GM12878 (cell line): Measurements from ENCODE around the gene MLST8. TPM values are rescaled to one million over a fixed set of nuclear protein-coding genes. Genes with fewer than 3 reads are reported as not detected.
A peak's percentile ranks its signal among the peaks of the same experiment; 100 is the strongest.

Experiments used
- ATAC-seq: fragments of 200-7000 bp; cut with Tn5 transposase; 3 replicates; pipeline ENCODE4 v1.9.1; 2020; ENCODE audit warnings: mild to moderate bottlenecking, moderate library complexity
- BruUV-seq: library from RNA; stranded (reverse); fragments of 400-500 nt; replicated peaks from 2 replicates; lab custom pipeline; 2021; lab: Mats Ljungman, UMichigan
- CTCF ChIA-PET: fragments of 300-600 bp; sonication (Branson Sonifier 250); formaldehyde crosslinking; extraction: SDS; loops from one replicate; lab custom pipeline; 2021; ENCODE audit warnings: inconsistent platforms; lab: Yijun Ruan, JAX
- POLR2A ChIA-PET: fragments of 350-600 bp; formaldehyde crosslinking; extraction: SDS; loops from one replicate; lab custom pipeline; 2021; ENCODE audit warnings: inconsistent platforms; lab: Charles Lee
- RAD21 ChIA-PET: fragments of 300-600 bp; sonication (Branson Sonifier 250); formaldehyde crosslinking; loops from one replicate; lab custom pipeline; 2023; ENCODE audit warnings: antibody characterized with exemption; ENCODE audit not compliant: unreplicated experiment; lab: Charles Lee
- SMC1A ChIA-PET: fragments of 300-600 bp; sonication (Branson Sonifier 250); formaldehyde crosslinking; loops from one replicate; lab custom pipeline; 2023; ENCODE audit not compliant: unreplicated experiment, uncharacterized antibody; lab: Charles Lee
- DNase-seq: peaks from one replicate; pipeline ENCODE4 v3.0.0-alpha.2; 2011; ENCODE audit warnings: low read depth, low spot score
- FAIRE-seq: peaks from 3 replicates; lab custom pipeline; 2011; peaks lifted over from hg19 to GRCh38; lab: Jason Lieb, UNC
- H2AFZ ChIP-seq: 2 replicates; pipeline ENCODE4 v1.6.0; 2011; ENCODE audit warnings: low read depth, low read length, control low read depth; ENCODE audit not compliant: control insufficient read depth
- H3K27ac ChIP-seq: 2 replicates; pipeline ENCODE4 v1.5.1; 2011; ENCODE audit warnings: control low read depth; ENCODE audit not compliant: control insufficient read depth, insufficient read depth
- H3K27me3 ChIP-seq, 2 experiments: replicated peaks in 1 of 2; 2 replicates each; pipeline versions ENCODE4 v1.6.0 to v1.6.1; 2011; ENCODE audit warnings: low read length in 1 of 2; ENCODE audit not compliant: control insufficient read depth in 2 of 2, insufficient read depth in 2 of 2
- H3K36me3 ChIP-seq, 2 experiments: 2 replicates each; pipeline ENCODE4 v1.5.1; 2011; ENCODE audit warnings: low read length in 1 of 2; ENCODE audit not compliant: control insufficient read depth in 2 of 2, insufficient read depth in 2 of 2
- H3K4me1 ChIP-seq: 2 replicates; pipeline ENCODE4 v1.6.1; 2011; ENCODE audit warnings: mild to moderate bottlenecking, low read length, moderate library complexity, mixed read lengths; ENCODE audit not compliant: control insufficient read depth, insufficient read depth
- H3K4me2 ChIP-seq: 2 replicates; pipeline ENCODE4 v1.6.0; 2011; ENCODE audit warnings: control low read depth; ENCODE audit not compliant: control insufficient read depth, insufficient read depth
- H3K4me3 ChIP-seq: fragments of 200-600 bp; sonication (generic); 2 replicates; pipeline ENCODE4 v1.5.1; 2016
- H3K79me2 ChIP-seq: 2 replicates; pipeline ENCODE4 v1.6.0; 2011; ENCODE audit warnings: low read length; ENCODE audit not compliant: control insufficient read depth, insufficient read depth
- H3K9ac ChIP-seq: 2 replicates; pipeline ENCODE4 v1.8.0; 2011; ENCODE audit warnings: low read length, control low read depth, mixed read lengths; ENCODE audit not compliant: control insufficient read depth, insufficient read depth
- H3K9me3 ChIP-seq: replicated peaks from 3 replicates; pipeline ENCODE4 v1.5.1; 2011; ENCODE audit warnings: mild to moderate bottlenecking, low read length; ENCODE audit not compliant: control insufficient read depth, insufficient read depth
- H4K20me1 ChIP-seq: 2 replicates; pipeline ENCODE4 v1.6.0; 2011; ENCODE audit not compliant: control insufficient read depth, insufficient read depth
- BHLHE40 ChIP-seq, 2 experiments: fragments of 450-650 bp in 1 of 2; IDR thresholded peaks; 2 replicates each; pipeline ENCODE4 v1.6.1; 2011 to 2017; ENCODE audit warnings: low read depth in 2 of 2, borderline replicate concordance in 1 of 2, improper control_type of control experiment in 1 of 2, low read length in 1 of 2, mild to moderate bottlenecking in 1 of 2
- FOXK2 ChIP-seq: fragments of 450-650 bp; IDR thresholded peaks from 2 replicates; pipeline ENCODE4 v1.6.1; 2017; ENCODE audit warnings: mild to moderate bottlenecking, moderate library complexity
- MEF2B ChIP-seq: fragments of 450-650 bp; IDR thresholded peaks from 2 replicates; pipeline ENCODE4 v1.6.1; 2018; ENCODE audit warnings: mild to moderate bottlenecking, moderate library complexity; ENCODE audit not compliant: partially characterized antibody, poor library complexity, severe bottlenecking
- RBBP5 ChIP-seq: fragments of 200-600 bp; sonication (generic); conservative IDR thresholded peaks from 2 replicates; pipeline ENCODE4 v1.6.1; 2016
- SMARCA5 ChIP-seq: fragments of 450-650 bp; IDR thresholded peaks from 2 replicates; pipeline ENCODE4 v1.6.1; 2017; ENCODE audit warnings: mild to moderate bottlenecking
- TCF12 ChIP-seq: IDR thresholded peaks from 2 replicates; pipeline ENCODE4 v1.6.1; 2011; ENCODE audit warnings: low read depth, mild to moderate bottlenecking, low read length
- ZNF384 ChIP-seq: IDR thresholded peaks from 2 replicates; pipeline ENCODE4 v1.6.1; 2012; ENCODE audit warnings: low read depth, mild to moderate bottlenecking, low read length, improper control_type of control experiment, borderline replicate concordance
- WGBS: methylation state at CpG from one replicate; pipeline ENCODE4 v1.1.6; 2016; ENCODE audit warnings: low lambda C conversion rate; ENCODE audit not compliant: insufficient replicate concordance, insufficient coverage; ENCODE audit errors: missing lambda C conversion rate; 5-methylcytosine and 5-hydroxymethylcytosine counted together
- in situ Hi-C: fragments of 300-500 bp; cut with MboI; formaldehyde crosslinking; loops from 9 replicates; pipeline ENCODE4 v1.14.3; 2018; ENCODE audit warnings: mixed read lengths
- intact Hi-C: fragments of 100-400 bp; cut with micrococcal nuclease; formaldehyde crosslinking; loops from one replicate; pipeline ENCODE4 v1.14.2; 2022; ENCODE audit not compliant: unreplicated experiment
- polyA plus RNA-seq, 11 experiments: library from polyadenylated mRNA; depleted of rRNA in 4 of 11; unstranded in 6 of 11; stranded (reverse) in 5 of 11; fragments of >200 nt; fragmentation: Nextera tagmentation in 4 of 11; fragmentation: Illumina TruSeq in 1 of 11; extraction: Ambion mirVana in 4 of 11; extraction: Trizol in 1 of 11; gene quantifications; 1 replicate in 1 of 11; 2 replicates in 10 of 11; pipeline versions ENCODE4 v1.2.1 to v1.2.3, GENCODE V29; 2011 to 2016; ENCODE audit warnings: inconsistent platforms in 2 of 11, missing spikeins in 2 of 11, low read depth in 1 of 11
- total RNA-seq, 4 experiments: library from RNA; depleted of rRNA in 3 of 4; stranded (reverse); fragments of >200 nt in 3 of 4; fragmentation: Illumina TruSeq in 1 of 4; extraction: Trizol in 1 of 4; gene quantifications; 2 replicates each; pipeline versions ENCODE4 v1.2.1 to v1.2.3, GENCODE V29; 2013 to 2021
- TF ChIP-seq, protein P1 (sequence below): fragments of 450-650 bp; IDR thresholded peaks from 2 replicates; pipeline ENCODE4 v1.6.1; 2018; ENCODE audit warnings: borderline replicate concordance, mild to moderate bottlenecking; ENCODE audit not compliant: partially characterized antibody
- TF ChIP-seq, protein P2 (sequence below): IDR thresholded peaks from 2 replicates; pipeline ENCODE4 v1.6.1; 2012; ENCODE audit warnings: low read length, inconsistent platforms
- TF ChIP-seq, protein P3 (sequence below): fragments of 450-650 bp; IDR thresholded peaks from 2 replicates; pipeline ENCODE4 v1.6.1; 2017; ENCODE audit warnings: mild to moderate bottlenecking, moderate library complexity

MLST8 gene
- total and polyA plus RNA-seq, 10 of the 15 experiments (the other 5 are each of a cell fraction or from before 2014, with no cell fraction given) = 1.0 to 114 (median 64.2) TPM

DNA sequence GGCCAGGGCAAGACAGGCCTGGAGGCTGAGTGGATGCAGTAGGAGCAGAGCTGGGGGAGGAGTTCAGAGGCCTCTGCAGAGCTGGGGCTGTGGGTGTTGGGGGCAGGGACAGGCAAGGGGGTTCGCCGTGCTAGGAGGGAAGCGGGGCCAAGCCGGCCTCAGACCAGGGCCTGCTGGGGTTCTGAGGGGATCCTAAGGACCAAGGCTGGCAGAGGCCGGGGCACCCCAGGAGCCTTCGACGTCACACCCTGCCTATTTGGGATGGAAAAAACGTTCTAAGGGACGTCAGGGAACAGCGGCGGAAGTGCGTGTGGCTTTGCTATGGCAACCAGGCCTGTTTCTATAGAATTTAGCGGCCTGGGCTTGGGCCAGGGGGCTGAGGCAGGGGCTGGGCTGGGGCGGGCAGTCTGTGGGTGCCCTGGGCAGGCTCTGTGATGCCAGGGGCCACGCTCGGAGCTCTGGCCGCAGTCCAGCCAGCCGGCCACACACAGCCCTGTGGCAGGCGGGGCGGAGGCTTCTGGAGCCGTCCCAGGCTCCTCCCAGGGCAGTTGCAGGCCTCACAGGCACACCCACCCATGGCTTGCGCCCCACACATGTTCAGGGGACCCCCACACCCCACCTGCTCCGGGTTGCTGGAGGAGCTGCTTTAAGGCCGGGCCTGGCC, 45.9 kb upstream of the MLST8 start (continued):
- TF ChIP-seq, protein P1, sequence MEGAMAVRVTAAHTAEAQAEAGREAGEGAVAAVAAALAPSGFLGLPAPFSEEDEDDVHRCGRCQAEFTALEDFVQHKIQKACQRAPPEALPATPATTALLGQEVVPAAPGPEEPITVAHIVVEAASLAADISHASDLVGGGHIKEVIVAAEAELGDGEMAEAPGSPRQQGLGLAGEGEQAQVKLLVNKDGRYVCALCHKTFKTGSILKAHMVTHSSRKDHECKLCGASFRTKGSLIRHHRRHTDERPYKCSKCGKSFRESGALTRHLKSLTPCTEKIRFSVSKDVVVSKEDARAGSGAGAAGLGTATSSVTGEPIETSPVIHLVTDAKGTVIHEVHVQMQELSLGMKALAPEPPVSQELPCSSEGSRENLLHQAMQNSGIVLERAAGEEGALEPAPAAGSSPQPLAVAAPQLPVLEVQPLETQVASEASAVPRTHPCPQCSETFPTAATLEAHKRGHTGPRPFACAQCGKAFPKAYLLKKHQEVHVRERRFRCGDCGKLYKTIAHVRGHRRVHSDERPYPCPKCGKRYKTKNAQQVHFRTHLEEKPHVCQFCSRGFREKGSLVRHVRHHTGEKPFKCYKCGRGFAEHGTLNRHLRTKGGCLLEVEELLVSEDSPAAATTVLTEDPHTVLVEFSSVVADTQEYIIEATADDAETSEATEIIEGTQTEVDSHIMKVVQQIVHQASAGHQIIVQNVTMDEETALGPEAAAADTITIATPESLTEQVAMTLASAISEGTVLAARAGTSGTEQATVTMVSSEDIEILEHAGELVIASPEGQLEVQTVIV = no peak
- no peak for TF ChIP-seq ZNF384
- TF ChIP-seq, protein P2, sequence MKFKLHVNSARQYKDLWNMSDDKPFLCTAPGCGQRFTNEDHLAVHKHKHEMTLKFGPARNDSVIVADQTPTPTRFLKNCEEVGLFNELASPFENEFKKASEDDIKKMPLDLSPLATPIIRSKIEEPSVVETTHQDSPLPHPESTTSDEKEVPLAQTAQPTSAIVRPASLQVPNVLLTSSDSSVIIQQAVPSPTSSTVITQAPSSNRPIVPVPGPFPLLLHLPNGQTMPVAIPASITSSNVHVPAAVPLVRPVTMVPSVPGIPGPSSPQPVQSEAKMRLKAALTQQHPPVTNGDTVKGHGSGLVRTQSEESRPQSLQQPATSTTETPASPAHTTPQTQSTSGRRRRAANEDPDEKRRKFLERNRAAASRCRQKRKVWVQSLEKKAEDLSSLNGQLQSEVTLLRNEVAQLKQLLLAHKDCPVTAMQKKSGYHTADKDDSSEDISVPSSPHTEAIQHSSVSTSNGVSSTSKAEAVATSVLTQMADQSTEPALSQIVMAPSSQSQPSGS = no peak
- TF ChIP-seq, all 136 proteins: peak for 0

DNA sequence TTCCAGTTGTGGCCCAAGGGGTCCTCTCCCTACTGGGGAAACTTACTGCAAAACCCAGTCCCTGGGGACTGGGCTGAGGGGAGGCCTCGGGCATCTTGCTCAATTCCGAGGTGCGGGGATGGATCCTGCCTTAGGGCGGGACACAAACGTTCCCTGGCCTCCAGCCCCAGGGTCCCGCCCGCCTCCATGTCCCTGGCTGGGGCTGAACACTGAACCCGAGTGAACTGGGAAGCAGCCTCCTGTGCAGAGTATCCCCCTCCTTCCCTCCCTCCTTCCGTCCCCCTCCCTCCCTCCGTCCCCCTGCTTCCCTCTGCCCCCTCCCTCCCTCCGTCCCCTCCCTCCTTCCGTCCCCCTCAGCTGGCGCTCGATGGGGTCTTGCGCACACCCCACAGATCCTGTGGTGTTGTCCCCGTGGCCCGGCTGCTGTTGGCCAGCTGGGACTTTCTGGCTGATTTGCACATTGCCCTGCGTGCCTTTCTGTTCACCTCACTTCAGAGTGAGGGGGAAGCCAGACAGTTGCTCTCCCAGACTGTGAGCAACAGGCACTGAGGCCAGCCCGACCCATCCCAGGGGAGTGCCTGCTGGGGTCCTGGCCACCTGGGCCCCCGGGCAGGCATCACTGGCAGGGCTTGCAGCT, 44.2 kb upstream of the MLST8 start:
- H3K4me1 ChIP-seq = peaks cover 26% of the 10 kb centered on the region
- ChIA-PET CTCF (interaction anchor here (0.8 to 1.9 kb wide), 2 partner anchors 8 to 20 kb away, joined by 4 to 5 read pairs; no protein-coding TSS in a partner anchor), POLR2A (interaction anchor here (0.5 to 1.3 kb wide), 4 partner anchors 9 to 327 kb away, joined by 3 to 7 read pairs (median 4); no protein-coding TSS in a partner anchor), SMC1A (no interaction called here), RAD21 (no interaction called here)
- FAIRE-seq (no peak), ATAC-seq (peak; percentile 62), DNase-seq (no peak)
- H3K36me3 ChIP-seq = peaks cover 0 to 8% of the 10 kb centered on the region in 2 experiments; a peak in 2 of 4 replicates
- peak overlapping the region; percentile 24; the same call in 1 of the 2 replicates for H3K4me3 ChIP-seq
- TF ChIP-seq, protein P3, sequence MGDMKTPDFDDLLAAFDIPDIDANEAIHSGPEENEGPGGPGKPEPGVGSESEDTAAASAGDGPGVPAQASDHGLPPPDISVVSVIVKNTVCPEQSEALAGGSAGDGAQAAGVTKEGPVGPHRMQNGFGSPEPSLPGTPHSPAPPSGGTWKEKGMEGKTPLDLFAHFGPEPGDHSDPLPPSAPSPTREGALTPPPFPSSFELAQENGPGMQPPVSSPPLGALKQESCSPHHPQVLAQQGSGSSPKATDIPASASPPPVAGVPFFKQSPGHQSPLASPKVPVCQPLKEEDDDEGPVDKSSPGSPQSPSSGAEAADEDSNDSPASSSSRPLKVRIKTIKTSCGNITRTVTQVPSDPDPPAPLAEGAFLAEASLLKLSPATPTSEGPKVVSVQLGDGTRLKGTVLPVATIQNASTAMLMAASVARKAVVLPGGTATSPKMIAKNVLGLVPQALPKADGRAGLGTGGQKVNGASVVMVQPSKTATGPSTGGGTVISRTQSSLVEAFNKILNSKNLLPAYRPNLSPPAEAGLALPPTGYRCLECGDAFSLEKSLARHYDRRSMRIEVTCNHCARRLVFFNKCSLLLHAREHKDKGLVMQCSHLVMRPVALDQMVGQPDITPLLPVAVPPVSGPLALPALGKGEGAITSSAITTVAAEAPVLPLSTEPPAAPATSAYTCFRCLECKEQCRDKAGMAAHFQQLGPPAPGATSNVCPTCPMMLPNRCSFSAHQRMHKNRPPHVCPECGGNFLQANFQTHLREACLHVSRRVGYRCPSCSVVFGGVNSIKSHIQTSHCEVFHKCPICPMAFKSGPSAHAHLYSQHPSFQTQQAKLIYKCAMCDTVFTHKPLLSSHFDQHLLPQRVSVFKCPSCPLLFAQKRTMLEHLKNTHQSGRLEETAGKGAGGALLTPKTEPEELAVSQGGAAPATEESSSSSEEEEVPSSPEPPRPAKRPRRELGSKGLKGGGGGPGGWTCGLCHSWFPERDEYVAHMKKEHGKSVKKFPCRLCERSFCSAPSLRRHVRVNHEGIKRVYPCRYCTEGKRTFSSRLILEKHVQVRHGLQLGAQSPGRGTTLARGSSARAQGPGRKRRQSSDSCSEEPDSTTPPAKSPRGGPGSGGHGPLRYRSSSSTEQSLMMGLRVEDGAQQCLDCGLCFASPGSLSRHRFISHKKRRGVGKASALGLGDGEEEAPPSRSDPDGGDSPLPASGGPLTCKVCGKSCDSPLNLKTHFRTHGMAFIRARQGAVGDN = peak; percentile 39
- TF ChIP-seq RBBP5 (no peak), TCF12 (peak; percentile 28; the same call in 1 of the 2 replicates), MEF2B (peak; percentile 76), BHLHE40 (IDR thresholded peaks at IDR 0.05; ENCODE audit: borderline replicate concordance in 1 of 2, low read depth in 2 of 2, low read length in 1 of 2) (0 out of 4 replicates have a peak, but pooled peaks of 1 of the 2 experiments have one; percentile 10), SMARCA5 (0 out of 2 replicates have a peak, but pooled peaks have one; percentile 21), FOXK2 (no peak)
- in situ Hi-C loops = no loop called here
- peak overlapping the region; percentile 55; the same call in 1 of the 2 replicates for H3K27ac ChIP-seq
- no peaks in the 10 kb centered on the region for H4K20me1 ChIP-seq
- no TSS peak for BruUV-seq
- H3K79me2 ChIP-seq = peaks cover 69% of the 10 kb centered on the region
- WGBS = under 1% methylated on average over 14 of the region's 20 CpGs
- H3K4me2 ChIP-seq = 0 out of 2 replicates have a peak overlapping the region, but pooled peaks have one; percentile 26
- H2AFZ ChIP-seq = no peak overlapping the region
- no peaks in the 10 kb centered on the region; the same call in 2 of the 3 replicates for H3K9me3 ChIP-seq
- intact Hi-C loops = no loop called here
- H3K27me3 ChIP-seq = no peaks in the 10 kb centered on the region
- peak overlapping the region; percentile 64 for H3K9ac ChIP-seq
